SKM-1 (cell line): ENCODE results near the gene GOLGA6C.
"Not testable (repeated sequence)": the region's sequence is repeated elsewhere in the genome, so short reads cannot be mapped to it uniquely, and the experiment has no call there.

Experiments
- DNase-seq: peaks from one replicate; lab custom pipeline; 2025; ENCODE audit not compliant: unreplicated experiment; lab: John Stamatoyannopoulos, UW

GOLGA6C gene

GRCh38 chr15:75258034-75258433 lies at the start of gene GOLGA6C:
Gene GOLGA6C, plus strand, starts transcription at chr15:75258334. Its CDS starts 265 bp downstream, at chr15:75258599.
- DNase-seq, result not testable (repeated sequence)

GRCh38 chr15:75208501-75209288 lies 49.4 kb upstream of the GOLGA6C start:
- no peak for DNase-seq

- DNase-seq, result no peak
Observed at GRCh38 chr15:75209289-75209676, 48.9 kb upstream of the GOLGA6C start.

- no peak for DNase-seq
Observed at GRCh38 chr15:75210811-75211230, 47.3 kb upstream of the GOLGA6C start.

- no peak for DNase-seq
Observed at GRCh38 chr15:75211436-75212199, 46.5 kb upstream of the GOLGA6C start.

GRCh38 chr15:75212200-75212858 lies 45.8 kb upstream of the GOLGA6C start:
- no peak for DNase-seq

- no peak for DNase-seq
Observed at GRCh38 chr15:75213212-75213767, 44.8 kb upstream of the GOLGA6C start.

- DNase-seq, result no peak
Observed at GRCh38 chr15:75213768-75214221, 44.3 kb upstream of the GOLGA6C start.

- DNase-seq, result no peak
Observed at GRCh38 chr15:75214293-75215096, 43.6 kb upstream of the GOLGA6C start.

- no peak for DNase-seq
Observed at GRCh38 chr15:75215107-75216004, 42.8 kb upstream of the GOLGA6C start.

GRCh38 chr15:75217012-75217411 lies 41.1 kb upstream of the GOLGA6C start:
- no peak for DNase-seq

GRCh38 chr15:75217574-75217973 lies 40.6 kb upstream of the GOLGA6C start:
- DNase-seq, result not testable (repeated sequence)

GRCh38 chr15:75219507-75219929 lies 38.6 kb upstream of the GOLGA6C start:
- DNase-seq, result not testable (repeated sequence)

GRCh38 chr15:75223688-75224087 lies 34.4 kb upstream of the GOLGA6C start:
- DNase-seq, result no peak

- DNase-seq, result no peak
Observed at GRCh38 chr15:75224281-75224680, 33.9 kb upstream of the GOLGA6C start.

- not testable (repeated sequence) for DNase-seq
Observed at GRCh38 chr15:75225102-75225836, 32.9 kb upstream of the GOLGA6C start.

- DNase-seq, result no peak
Observed at GRCh38 chr15:75225951-75226732, 32.0 kb upstream of the GOLGA6C start.

- not testable (repeated sequence) for DNase-seq
Observed at GRCh38 chr15:75227112-75227511, 31.0 kb upstream of the GOLGA6C start.
